Stimulated activated CD8-positive, alpha-beta memory T cell treated with anti-CD3 and anti-CD28 coated beads, Interleukin-7, amount 100 ng/mL, for 24 hours (primary cell): Measurements from ENCODE around the gene DOCK11.

Experiments used
- DNase-seq: peaks from one replicate; pipeline ENCODE4 v3.0.0-alpha.2; 2020; ENCODE audit warnings: low read depth

DOCK11 gene

GRCh38 chrX:118530219-118530911 lies 34.8 kb downstream of the DOCK11 start:
- DNase-seq, result no peak

GRCh38 chrX:118534716-118535493 lies 39.3 kb downstream of the DOCK11 start:
- no peak for DNase-seq

GRCh38 chrX:118536204-118536603 lies 40.6 kb downstream of the DOCK11 start:
- DNase-seq, result no peak

GRCh38 chrX:118536687-118537461 lies 41.3 kb downstream of the DOCK11 start:
- DNase-seq, result no peak

- DNase-seq, result no peak
Observed at GRCh38 chrX:118538386-118538785, 42.8 kb downstream of the DOCK11 start.

- no peak for DNase-seq
Observed at GRCh38 chrX:118540342-118540741, 44.7 kb downstream of the DOCK11 start.

GRCh38 chrX:118541482-118541881 lies 45.9 kb downstream of the DOCK11 start:
- no peak for DNase-seq

GRCh38 chrX:118545510-118545909 lies 49.9 kb downstream of the DOCK11 start:
- DNase-seq, result no peak

GRCh38 chrX:118548841-118549240 lies 53.2 kb downstream of the DOCK11 start:
- DNase-seq, result no peak

- no peak for DNase-seq
Observed at GRCh38 chrX:118550792-118551191, 55.2 kb downstream of the DOCK11 start.

GRCh38 chrX:118551426-118551825 lies 55.8 kb downstream of the DOCK11 start:
- no peak for DNase-seq

GRCh38 chrX:118552121-118552900 lies 56.7 kb downstream of the DOCK11 start:
- no peak for DNase-seq

GRCh38 chrX:118553042-118553710 lies 57.6 kb downstream of the DOCK11 start:
- no peak for DNase-seq

- no peak for DNase-seq
Observed at GRCh38 chrX:118554511-118554910, 58.9 kb downstream of the DOCK11 start.

GRCh38 chrX:118558926-118559325 lies 63.3 kb downstream of the DOCK11 start:
- DNase-seq, result no peak

GRCh38 chrX:118560489-118560888 lies 64.9 kb downstream of the DOCK11 start:
- DNase-seq, result no peak

GRCh38 chrX:118562582-118563164 lies 67.1 kb downstream of the DOCK11 start:
- DNase-seq, result no peak

GRCh38 chrX:118564498-118564897 lies 68.9 kb downstream of the DOCK11 start:
- DNase-seq, result no peak

- no peak for DNase-seq
Observed at GRCh38 chrX:118565853-118566252, 70.2 kb downstream of the DOCK11 start.

GRCh38 chrX:118566359-118566758 lies 70.7 kb downstream of the DOCK11 start:
- DNase-seq, result no peak

GRCh38 chrX:118569676-118570075 lies 74.1 kb downstream of the DOCK11 start:
- no peak for DNase-seq
